Endometrium (tissue), 2 donors: ENCODE results near the gene BMP4.

Experiments
- FAIRE-seq: peaks from 2 replicates; lab custom pipeline; 2012; peaks lifted over from hg19 to GRCh38; lab: Jason Lieb, UNC
- donor health status: control.
- donor health status: control.

BMP4 gene

DNA sequence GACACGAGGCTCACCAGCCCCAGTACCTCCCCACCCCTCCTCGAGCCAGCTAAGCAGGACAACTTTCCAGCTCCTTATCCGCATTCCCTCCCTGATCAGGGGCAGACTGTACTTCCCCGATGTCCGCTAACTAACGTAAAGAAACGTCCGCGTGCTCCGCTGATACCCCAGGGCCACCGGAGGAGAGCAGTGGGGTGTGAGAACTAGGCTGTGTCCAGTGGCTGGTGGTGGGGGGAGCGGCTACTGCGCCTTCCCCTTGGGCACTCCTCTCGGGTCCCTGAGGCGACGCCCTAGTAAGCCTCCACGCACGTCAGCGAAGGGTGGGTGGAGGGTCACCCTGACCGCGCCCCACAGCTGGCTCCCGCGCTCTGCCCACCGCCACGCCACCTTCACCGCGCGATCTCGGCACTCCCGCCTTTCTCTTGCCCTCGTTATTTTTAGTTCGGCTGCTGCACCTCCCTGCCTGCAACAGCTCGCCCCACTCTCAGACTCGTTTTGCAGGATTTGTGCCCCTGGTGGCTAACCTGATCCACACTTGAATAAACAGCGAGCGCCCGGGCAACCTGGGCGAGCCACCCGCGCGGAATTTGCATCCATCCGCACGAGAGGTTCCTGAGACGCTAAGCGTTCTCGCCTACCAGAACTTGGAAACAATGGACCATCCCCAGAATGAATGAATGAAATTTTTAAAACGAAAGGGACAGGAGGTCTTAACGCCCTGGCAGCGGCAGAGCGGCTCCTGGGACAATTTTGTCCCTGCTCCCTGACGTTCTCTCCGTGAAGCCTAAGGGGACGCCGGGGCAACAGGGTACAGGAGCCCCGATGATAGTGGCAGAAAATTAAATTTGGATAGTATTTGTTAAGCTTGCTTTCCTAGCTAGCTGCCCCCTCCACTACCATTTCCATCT lies 6.9 kb upstream of the BMP4 start:
- FAIRE-seq = no peak

DNA sequence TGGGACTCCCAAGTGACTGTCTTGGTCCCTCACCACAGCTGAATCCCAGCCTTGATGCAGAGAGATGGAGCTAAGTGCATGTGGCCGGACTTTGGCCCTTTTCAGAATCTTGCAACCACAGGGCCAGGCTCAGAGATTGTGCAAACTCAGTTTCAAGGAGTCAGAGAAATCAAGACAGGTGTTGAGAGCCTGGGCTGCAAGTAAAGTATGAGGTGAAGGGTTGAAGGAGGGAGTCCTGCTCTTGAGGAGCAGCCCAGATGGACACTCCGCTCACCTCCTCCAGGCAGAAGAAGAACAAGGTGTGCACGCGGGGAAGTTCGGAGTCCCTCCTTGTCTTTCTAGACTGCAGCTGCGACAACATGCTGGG lies 6.3 kb upstream of the BMP4 start:
- FAIRE-seq = no peak

DNA sequence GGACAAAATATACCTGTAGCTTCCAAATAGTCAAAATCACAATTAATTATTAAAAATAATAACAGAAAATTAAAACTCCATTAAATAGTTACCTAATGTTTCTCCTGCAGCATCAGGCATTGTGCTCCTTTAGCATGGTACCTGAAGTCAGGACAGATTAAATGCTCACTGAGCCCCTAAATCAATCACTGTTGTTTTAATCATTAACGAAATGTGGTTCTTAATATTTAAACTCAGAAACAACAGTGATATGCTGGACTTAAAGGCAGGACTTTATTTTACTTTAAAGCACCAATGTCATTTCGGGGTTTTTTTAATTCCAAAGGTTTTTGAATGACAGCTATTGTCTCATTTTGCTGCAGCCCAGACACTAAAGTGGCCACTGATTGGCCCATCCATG lies 2.0 kb upstream of the BMP4 start:
- FAIRE-seq = no peak

DNA sequence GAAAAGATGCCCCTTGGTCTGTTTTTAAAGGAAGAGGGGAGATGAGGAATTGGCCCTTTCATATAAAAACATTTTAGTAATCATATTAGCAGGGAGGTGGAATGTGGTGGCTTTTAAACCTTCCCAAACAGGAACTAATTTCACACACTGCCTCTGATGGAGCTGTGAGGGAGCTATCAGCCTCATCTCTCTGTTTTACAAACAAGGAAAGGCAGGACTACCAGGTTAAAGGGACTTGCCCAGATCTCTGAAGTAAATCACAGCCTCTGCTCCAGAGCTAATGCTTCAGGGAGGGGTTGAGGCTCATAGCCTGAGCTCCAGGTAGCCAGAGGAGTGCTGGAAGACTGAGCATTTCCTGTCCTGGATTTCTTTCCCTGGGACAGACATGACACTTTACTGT lies 1.1 kb upstream of the BMP4 start:
- FAIRE-seq = no peak

DNA sequence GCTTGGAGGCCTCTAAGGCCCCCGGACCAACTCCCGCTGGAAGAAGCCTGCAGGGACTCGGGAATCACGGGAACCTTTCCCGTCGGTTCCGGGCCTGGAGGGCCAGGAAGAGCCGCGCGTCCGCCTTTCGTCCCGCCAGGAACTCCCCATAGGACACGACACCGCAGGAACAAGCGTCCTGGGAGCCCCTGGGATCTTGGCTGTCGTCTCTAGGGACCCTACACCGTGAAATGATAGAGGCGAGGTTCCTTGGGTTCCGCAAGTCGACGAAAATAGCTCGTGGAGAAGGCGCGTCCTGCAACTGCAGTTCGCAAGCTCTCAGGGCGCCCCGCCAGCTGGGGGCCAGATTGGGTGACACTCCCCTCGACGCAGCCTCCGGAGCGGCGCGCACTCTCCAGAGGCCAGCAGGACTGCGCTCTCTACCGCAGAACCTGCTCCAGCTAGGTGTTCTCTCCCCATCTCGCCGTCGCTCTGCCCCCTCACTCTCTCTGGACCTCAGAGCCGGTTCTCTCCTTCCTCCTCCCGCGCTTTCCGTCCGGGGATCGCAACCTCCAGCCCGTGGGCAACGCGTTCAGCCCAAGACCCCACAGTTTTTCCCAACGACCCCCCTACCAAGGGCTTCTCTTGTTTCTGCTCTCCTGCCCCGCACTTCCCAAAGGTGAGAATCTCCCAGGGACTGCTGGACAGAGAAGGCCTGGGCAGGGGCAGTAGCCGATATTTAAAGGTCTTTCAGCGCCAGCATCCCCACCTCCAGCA lies 776 bp downstream of the BMP4 start:
- FAIRE-seq = no peak

DNA sequence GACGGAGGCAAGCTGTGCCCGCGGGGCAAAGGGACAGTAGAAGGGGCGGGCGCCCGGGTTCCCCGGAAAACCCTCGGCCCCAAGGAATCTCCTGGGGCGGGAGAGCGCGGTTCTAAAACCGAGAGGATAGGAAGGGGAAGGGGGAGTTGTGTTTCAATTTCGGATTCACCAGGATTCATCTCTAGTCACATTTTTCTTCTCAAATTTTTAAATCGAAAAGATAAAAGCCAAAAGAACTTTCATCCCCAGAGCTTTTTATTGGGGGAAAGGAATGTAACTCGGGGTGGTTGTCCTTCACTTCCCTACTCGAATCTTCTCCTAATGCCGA lies 1.4 kb downstream of the BMP4 start:
- FAIRE-seq = no peak

DNA sequence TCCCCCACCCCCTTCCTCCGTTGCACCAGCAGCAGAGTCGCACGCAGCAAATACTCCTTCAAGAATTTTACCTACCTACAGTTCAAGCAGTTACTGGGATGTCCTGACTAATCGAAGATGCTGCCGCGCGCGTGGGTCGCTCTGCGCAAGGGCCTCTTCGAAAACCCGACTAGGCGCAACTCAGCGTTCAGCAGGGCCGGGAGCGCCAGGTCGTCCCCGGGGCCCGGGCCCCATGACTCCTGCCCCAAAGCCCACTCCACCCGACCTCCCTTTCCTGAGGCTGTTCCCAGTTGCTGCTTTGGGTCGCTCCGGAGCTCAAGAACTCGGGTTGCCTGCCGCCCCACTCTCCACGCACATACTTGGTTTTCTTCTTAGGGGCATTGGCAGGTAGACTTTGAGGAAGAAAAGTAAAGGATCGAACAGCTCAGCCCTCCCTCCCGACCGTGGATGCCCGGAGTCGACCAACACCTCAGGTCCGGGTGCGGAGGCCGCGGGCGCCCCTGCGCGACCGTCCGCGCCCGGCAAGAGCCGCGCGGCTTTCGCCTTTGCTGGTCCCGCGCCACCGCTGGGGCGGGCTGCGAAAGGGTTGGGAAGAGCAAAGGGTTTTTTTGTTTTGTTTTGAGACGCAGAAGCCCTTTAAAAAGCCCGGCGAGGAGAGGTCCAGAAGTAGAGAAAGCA lies 1.9 kb downstream of the BMP4 start:
- FAIRE-seq = no peak

DNA sequence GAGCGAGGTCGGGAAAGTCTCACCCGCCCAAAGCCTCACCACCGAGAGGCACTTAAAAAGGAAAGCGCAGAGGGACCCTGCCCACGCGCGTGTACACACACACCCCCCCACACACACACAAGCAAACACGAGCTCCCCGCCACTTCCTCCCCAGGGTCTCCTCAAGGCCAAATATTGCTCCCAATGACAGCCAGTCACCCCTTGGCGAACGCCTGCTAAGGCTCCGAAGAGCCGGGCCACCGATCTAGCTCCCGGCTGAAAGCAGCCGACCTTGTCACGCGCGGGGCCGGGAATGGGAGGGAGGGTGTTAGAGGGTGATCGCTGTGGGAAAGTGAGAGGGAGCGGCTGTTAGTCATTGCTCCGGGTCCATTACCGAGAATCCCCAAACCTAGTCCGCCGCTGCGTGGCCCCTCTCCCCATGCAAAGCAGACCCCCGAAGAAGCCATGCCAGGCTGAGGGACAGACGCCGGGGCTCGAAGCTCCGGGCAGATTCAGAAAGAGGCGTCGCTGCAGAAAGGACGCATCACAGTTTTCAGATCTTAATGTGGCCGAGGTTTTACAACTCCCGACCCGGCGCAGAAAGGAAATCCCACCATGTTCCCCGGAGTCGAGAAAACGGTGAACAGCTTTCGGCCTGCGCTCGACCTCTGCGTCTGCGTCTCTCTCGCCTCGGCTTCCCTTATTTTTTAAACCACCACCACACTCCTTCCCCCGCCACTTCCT lies 2.6 kb downstream of the BMP4 start:
- no peak for FAIRE-seq

DNA sequence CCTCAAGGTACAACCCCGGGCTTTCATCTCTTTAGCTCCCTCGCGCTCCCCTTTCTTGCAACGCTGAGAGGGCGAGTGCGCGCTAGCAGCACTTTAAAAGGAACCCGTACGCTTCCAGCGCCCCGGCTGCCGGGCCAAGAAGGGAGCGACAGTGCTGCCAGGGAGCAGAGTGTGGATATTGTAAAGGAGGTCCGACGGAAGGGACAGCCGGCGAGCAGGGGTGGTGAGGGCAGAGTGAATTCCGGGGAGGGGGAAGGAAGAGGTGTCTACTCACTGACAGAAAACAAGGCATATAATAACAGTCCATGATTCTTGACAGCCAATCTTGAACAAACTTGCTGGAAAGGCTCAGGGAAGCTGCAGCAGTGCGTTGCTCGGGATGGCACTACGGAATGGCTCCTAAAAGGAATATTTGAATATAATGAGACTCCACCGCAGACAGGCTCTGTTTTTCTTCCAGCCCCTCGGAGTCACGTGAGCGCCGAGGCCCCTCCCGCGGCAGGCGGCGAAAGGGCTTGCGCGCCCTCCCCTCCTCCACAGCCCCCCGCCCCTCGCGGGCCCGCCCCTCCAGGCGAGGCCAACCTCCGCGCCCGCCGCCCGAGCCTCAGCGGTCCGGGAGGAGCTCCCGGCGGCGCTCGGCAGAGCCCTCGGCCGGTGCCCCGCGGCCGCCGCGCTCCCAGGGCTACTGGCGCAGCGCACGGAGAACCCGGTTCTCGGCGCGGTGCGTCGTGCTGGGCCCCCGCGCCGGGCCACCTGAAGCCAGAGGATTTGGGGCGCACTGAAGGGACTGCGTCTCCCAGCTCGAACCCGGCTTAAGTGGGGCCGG lies 3.4 kb downstream of the BMP4 start:
- no peak for FAIRE-seq

DNA sequence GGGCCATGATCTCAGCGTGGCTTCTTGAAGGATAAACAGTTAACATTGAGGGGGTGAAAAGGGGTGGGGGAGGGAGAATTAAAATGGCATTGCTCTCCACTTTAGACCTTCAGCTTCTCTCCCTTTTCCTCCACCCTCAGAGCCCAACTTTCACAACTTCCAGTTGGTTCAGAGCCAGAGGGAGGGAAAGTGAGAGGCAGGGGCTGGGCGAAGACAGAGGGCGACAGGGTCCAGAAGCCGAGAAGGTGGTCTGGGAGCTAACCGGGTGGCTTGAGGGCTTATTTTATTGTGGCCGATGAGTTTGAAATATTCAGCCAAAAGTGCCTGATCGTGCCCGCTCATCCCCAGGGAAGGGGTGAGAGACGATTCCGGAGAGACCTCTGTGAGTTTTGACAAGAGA lies 4.1 kb downstream of the BMP4 start:
- no peak for FAIRE-seq

DNA sequence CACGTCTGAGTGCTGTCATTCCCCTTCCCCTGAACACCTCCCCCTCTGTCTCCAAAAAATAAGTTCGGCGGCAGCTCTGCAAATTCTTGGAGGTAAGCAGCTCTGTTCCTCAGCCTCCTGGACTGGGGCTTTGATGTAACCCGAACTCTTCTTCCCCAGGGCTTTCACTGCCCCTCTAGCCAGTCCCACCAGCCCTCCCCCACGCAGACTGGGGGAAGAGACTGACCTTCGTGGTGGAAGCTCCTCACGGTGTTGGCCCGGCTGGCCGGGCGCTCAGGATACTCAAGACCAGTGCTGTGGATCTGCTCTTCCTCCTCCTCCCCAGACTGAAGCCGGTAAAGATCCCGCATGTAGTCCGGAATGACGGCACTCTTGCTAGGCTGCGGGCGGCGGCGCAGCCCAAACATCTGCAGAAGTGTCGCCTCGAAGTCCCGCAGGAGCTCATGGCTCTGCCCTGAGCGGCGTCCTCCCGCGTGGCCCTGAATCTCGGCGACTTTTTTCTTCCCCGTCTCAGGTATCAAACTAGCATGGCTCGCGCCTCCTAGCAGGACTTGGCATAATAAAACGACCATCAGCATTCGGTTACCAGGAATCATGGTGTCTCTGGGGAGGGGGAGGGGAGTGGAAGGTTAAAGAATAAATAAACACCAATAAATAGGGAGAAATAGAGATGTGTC lies 4.9 kb downstream of the BMP4 start:
- FAIRE-seq = no peak

DNA sequence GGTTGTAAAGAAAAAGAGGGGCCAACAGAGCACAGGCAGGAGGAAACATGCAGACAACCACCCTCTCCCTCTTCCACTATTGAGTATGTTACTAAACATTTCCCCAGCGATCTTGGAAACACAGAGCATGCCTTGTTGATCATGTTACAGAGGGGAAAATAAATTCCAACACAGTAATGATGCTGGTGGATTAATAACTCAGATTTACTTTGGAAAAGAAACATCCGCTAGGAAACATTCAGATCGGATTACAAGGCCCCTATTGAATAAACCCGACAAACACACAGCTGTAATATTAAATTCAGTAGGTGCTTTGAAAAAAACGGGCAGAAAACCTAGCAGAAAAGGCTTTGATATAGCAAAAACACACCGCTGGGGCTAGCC lies 5.4 kb downstream of the BMP4 start:
- FAIRE-seq = no peak

DNA sequence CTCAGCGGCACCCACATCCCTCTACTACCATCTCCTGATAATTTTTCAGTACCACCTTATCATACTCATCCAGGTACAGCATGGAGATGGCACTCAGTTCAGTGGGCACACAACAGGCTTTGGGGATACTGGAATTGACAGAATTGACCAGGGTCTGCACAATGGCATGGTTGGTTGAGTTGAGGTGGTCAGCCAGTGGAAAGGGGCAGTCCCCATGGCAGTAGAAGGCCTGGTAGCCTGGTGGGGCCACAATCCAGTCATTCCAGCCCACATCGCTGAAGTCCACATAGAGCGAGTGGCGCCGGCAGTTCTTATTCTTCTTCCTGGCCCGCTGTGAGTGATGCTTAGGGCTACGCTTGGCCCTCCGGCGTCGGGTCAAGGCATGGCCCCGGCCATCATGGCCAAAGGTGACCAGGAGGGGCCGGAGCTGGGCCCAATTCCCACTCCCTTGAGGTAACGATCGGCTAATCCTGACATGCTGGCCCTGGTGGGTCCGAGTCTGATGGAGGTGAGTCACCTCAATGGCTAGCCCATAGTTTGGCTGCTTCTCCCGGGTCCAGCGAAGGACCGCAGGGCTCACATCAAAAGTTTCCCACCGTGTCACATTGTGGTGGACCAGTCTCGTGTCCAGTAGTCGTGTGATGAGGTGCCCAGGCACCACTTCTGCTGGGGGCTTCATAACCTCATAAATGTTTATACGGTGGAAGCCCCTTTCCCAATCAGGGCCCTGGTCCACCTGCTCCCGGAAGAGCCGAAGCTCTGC lies 6.4 kb downstream of the BMP4 start:
- no peak for FAIRE-seq

DNA sequence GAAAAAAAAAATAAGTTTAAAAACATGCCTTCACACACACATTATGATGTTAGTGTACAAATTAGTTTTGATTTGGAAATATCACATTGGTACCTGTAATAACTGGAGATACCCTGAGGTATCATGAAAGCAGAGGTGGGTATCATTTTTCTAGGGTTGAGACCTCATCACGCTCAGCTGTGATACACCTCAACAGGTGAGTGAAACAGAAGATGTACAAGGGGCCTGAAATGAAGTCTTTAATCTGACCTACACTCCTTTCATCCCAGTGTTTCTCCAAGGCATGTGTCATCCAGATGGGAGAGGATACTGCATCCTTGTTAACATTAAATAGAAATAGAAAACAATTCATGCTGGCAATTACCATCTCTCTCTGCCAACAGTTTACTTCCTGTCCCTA lies 7.4 kb downstream of the BMP4 start:
- no peak for FAIRE-seq

DNA sequence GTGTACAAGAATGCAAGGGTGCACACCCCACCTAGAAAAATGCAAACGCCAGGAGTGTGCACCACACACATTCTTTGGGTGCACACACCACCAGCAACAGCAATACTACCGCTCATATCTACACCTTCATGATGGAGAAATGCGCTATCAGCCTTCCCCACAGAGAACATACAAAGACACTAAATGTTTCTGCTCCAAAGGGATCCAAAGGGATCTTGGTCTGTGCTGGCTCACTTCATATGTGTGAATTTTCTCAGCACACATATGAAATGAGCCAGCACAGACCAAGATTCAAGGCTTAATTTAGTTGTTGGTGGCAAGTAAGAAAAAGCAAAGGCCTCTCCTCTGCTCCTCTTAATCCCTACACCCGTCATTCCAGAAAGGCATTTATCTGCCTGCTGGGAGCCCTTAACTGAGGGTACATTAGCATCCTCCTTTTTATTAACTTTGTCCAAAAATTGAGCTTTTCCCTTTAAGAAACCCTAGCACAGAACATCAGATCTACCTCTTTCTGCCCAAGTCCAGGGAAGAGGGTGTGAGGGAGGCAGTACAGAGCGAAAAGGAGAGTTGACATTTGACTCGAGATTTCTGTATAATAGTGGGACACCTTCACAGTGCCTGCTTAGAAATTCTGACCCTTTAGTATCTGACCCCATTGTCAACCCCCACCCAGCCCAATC lies 8.3 kb downstream of the BMP4 start:
- no peak for FAIRE-seq

DNA sequence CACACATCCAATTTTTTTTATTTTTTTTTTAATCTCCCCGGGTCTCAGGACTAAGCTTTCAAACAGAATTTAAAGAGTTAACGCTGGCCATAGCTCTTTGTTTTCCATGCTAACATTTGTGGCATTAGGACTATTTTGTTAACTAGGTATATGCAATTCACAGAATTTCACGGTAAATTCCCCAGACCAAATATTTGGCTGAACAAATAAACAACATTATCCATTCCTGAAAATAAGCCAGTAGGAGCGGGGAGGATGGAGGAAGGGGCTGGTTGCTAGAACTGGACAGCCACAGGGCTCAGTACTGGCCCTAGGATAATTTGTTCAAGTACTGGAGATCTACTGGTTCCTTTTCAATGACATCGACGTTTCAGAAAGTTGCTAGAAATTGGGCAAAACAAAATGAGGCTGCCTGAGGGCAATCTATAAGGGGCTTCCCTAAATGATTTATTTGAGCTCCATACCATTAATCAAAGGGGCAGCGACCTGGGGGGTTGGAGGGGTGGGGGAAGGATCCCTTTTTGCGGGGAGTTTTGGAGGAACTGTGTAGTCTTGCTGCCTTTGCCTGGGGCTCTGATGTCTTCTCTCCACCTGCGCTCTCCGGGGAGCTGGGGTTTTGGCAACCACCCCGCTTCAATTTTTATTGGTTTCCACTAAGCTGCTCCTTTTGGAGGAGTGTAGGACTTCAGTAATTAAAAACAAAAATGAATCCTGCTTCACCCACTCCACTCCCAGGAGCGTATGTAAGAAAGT lies 9.0 kb downstream of the BMP4 start:
- no peak for FAIRE-seq

DNA sequence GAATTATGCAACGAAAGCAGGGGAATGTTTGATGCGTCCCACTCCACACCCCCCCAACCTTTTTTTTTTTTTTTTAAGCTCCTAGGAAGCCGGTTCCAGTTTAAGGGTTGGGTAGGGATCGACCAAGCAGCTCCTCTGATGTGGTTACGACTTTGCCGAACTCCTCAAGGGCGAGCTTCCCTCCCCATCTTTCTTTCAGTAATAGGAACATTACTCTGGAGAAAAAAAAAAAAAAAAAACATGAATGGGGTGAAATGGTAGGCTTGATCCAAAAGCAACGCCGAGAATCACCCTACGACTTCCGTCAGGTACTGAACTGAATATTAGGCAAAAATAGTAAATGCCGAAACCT lies 9.6 kb downstream of the BMP4 start:
- no peak for FAIRE-seq

DNA sequence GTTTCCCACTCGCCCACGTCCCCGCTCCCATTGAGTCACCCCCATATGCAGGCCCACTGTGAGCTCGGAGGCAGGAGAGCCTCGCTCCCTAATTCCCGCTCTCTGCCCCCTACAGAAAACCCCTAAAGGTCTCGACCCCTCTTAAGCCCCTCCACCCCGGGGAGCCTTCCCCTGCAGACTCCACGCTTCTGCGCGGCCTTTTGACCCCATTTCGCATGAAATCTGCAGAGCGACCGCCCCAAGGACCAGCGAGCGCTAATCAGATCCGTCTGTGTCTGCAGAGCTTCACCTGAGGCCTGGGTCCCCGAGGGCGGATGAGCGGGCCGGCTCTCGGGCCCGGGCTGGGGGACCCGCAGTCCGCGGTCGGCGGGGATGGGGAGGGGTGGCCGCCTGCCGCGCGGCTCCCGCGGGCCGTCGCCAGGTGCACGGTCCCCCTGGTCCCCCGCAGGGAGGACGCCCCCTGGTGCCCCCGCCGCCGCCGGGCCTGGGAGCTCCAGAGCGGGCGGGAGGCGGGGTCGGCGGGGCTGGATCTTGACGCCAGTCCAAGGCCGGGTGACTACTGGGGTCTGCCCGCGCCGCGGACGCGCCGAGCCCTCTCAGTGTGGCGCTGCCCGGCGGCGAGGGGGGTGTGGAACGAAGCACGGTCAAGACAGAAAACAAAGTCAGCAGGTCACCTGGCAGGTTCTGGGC lies 10.1 kb downstream of the BMP4 start:
- FAIRE-seq = no peak

DNA sequence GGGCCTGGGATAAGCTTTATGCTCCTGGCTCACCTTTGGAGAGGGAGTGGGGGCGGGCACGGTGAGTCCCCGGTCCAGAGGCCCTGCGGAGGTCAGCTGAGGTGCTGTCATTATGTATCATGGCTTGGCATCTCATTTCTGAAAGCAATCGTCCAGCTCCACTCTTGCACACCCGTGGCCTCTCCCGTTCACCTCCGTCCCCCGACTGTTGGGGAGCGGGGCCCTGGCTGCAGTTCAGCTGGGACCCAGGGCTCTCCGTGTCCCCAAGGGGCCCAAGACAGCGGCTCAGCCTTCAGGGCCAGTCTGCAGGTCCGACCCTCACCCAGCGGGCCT lies 10.6 kb downstream of the BMP4 start:
- FAIRE-seq = no peak
